AG04449 (cell line): ENCODE data around the gene CFAP46.

Source experiments
- CTCF ChIA-PET: fragments of 350-600 bp; formaldehyde crosslinking; extraction: SDS; loops from one replicate; lab custom pipeline; 2021; ENCODE audit warnings: antibody characterized with exemption; lab: Yijun Ruan, JAX
- POLR2A ChIA-PET: fragments of 400-600, 350-600 bp; formaldehyde crosslinking; extraction: SDS; loops from one replicate; lab custom pipeline; 2020; ENCODE audit warnings: antibody characterized with exemption, inconsistent platforms; lab: Yijun Ruan, JAX
- DNase-seq: peaks from one replicate; pipeline ENCODE4 v3.0.0-alpha.2; 2010; ENCODE audit warnings: low read depth, low spot score
- H3K4me3 ChIP-seq: 2 replicates; pipeline ENCODE4 v1.5.1; 2011; ENCODE audit warnings: low read depth, mild to moderate bottlenecking, control low read depth, low read length
- TF ChIP-seq, protein P1 (sequence below): IDR thresholded peaks from one replicate; pipeline ENCODE4 v1.5.1; 2011; ENCODE audit warnings: mild to moderate bottlenecking, moderate library complexity, low read length, control low read depth, inconsistent platforms; ENCODE audit not compliant: insufficient read depth; ENCODE audit errors: missing control alignments

The CFAP46 gene

DNA sequence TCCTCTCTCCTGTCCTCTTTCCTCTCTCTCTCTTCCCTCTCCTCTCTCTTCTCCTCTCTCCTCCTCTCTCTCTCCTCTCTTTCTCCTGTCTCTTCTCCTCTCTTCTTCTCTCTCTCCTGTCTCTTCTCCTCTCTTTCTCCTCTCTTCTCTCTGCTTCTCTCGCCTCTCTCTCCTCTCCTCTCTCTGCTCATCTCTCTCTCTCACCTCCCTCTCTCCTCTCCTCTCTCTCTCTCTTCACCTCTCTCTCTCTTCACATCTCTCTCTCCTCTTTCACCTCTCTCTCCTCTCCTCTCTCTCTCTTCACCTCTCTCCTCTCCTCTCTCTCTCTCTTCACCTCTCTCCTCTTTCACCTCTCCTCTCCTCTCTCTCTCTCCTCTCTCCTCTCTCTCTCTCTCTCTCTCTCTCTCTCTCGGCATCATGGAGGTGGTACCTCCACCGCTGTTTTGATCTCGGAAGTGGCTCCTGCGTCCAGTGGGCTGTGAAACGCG lies 30.1 kb downstream of the CFAP46 start:
- CTCF ChIA-PET = no interaction called here
- no peak for DNase-seq
- no peak overlapping the region for H3K4me3 ChIP-seq
- TF ChIP-seq, protein P1, sequence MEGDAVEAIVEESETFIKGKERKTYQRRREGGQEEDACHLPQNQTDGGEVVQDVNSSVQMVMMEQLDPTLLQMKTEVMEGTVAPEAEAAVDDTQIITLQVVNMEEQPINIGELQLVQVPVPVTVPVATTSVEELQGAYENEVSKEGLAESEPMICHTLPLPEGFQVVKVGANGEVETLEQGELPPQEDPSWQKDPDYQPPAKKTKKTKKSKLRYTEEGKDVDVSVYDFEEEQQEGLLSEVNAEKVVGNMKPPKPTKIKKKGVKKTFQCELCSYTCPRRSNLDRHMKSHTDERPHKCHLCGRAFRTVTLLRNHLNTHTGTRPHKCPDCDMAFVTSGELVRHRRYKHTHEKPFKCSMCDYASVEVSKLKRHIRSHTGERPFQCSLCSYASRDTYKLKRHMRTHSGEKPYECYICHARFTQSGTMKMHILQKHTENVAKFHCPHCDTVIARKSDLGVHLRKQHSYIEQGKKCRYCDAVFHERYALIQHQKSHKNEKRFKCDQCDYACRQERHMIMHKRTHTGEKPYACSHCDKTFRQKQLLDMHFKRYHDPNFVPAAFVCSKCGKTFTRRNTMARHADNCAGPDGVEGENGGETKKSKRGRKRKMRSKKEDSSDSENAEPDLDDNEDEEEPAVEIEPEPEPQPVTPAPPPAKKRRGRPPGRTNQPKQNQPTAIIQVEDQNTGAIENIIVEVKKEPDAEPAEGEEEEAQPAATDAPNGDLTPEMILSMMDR = no peak
- POLR2A ChIA-PET = no interaction called here

DNA sequence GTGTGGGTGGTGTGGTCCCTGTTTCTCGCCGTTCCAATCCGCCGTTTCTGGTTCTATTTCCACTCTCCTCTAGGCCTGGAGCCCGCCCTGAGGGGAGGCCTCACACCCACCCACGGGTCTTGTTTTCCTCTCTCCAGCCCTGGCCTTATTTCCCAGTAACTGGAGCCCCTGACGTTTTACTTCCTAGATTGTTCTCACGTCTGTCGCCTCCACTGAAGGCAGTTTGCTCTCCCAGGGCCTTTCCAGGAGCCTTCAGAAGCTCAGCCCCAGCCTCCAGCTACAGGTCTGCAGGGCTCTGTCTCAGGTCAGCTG lies 30.6 kb downstream of the CFAP46 start:
- TF ChIP-seq, protein P1 = no peak
- DNase-seq = no peak
- POLR2A ChIA-PET = no interaction called here
- no peak overlapping the region for H3K4me3 ChIP-seq
- CTCF ChIA-PET = no interaction called here

DNA sequence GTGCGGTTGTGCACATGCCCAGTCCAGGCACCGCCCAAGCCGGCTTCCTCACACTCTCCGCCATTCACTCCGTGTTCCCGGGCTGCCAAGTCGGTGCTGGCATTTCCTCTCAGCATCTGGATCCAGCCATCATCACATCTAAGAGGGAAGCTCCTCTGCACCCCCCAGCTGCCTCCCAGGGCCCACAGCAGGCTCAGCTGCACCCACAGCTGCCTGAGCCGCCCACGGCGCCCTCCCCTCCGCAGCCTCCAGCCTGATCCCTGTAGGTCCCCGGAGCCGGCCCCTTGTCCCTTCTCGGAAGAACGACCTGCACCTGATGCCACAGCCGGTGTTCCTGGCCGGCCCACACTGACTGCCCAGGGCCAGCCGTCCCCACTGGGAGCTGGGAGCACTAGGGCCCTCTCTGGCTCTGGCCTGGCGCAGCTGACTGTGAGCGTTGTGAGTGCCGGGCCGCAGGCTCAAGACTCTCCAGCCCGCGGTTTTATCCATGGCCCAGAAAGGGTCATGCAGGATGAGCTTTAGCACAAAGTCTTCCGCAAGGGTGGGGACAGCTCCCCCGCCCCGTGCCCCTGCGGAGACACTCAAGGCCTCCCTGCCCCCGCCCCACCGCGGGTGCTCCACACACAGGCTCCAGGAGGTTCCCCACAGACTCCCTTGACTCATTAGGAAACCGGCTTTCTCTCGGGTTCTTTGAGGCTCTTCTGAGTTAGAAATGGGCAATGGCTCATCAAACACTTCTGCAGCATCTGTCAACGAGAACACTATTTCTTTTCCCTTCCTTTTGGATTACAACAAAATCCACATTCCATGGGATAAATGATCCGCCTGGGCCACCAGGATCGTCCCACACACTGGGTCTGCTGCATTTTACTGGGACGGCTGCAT lies 31.2 kb downstream of the CFAP46 start:
- H3K4me3 ChIP-seq = no peak overlapping the region
- DNase-seq = no peak
- TF ChIP-seq, protein P1 = no peak
- CTCF ChIA-PET = no interaction called here
- POLR2A ChIA-PET = no interaction called here

DNA sequence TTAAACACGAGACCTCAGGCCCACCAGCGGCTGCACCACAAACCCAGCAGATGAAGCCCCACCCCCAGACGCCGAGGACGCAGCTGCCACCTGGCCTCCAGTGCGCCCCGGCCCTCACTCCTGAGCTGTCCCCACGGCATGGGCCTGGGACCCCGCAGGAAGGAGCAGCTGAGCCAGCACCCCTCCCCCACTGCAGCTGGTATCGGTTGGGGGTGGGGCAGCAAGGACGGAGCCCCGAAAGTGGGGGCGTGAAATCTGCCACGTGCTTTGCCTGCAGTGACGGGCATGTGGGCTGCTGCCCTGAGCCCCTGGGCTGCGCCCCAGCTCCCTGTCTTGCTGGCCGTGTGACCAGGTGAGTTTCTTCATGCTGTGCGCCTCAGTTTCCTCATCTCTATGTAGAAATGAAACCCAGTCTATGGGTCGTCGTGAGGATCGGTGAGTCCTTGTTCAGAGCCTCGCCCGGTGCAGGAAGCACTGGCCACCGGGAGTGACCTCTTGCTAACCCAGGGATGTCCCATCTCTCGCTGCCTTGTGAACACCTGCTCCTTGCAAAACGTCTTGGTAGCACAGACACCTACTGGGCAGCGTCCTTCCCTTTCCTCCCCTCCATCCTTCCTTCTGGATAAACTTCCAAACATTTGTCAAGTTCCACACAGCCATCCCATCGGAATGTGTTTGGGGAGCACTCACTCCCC lies 32.0 kb downstream of the CFAP46 start:
- H3K4me3 ChIP-seq = no peak overlapping the region
- no peak for DNase-seq
- CTCF ChIA-PET = no interaction called here
- TF ChIP-seq, protein P1 = no peak
- POLR2A ChIA-PET = no interaction called here

DNA sequence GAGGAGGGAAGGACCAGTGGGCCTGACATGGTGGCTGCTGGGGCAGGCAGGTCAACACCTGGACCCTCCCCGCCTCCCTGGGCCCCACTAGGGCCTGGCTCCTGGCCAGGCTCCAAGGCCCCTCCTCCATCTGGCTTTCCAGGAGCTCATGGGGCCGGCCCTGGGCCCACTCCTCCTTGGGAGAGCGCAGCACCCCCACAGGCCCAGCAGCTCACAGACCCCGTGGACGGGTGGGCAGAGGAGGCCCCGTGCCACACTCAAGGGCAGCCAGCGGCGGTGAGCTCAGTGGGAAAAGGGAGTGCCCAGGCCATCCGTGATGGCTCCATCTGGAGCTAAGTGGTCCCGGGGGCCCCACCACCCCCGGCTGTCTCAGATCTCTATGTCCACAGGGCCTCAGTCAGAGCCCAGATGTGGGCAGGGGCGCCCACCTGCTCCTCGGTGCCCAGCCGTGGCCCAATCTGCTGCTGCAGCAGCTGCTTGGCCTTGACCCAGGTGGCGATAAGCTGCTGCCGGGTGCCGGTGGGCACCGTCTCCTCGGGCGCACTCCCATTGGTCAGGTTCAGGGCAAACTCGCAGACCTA lies 32.8 kb downstream of the CFAP46 start:
- ChIA-PET POLR2A (no interaction called here), CTCF (no interaction called here)
- DNase-seq = no peak
- H3K4me3 ChIP-seq = no peak overlapping the region
- TF ChIP-seq, protein P1 = no peak
